Measurements from ENCODE around the gene DNAAF3.
A peak's percentile ranks its signal among the peaks of the same experiment; 100 is the strongest.

Gene DNAAF3

GRCh38 chr19:55178781-55179599, 12.6 kb upstream of the DNAAF3 start:
- peak overlapping the region; percentile 26 for H3K4me3 ChIP-seq (ENCODE audit: low read depth, low read length)
- in situ Hi-C loops (cut with HindIII; ENCODE audit: low sequenced_read_pairs): loop anchor here (10.0 kb wide), 1 partner anchor 216 kb away; no protein-coding TSS in a partner anchor
- peak; percentile 72 for DNase-seq (ENCODE audit: low read depth, low spot score)
- TF ChIP-seq CTCF (IDR thresholded peaks at IDR 0.05; ENCODE audit: low read depth, low read length): no peak

GRCh38 chr19:55176076-55176475, 9.7 kb upstream of the DNAAF3 start:
- TF ChIP-seq CTCF (IDR thresholded peaks at IDR 0.05; ENCODE audit: low read depth, low read length): no peak
- H3K4me3 ChIP-seq (ENCODE audit: low read depth, low read length): no peak overlapping the region
- in situ Hi-C loops (cut with HindIII; ENCODE audit: low sequenced_read_pairs): loop anchor here (10.0 kb wide), 1 partner anchor 219 kb away; no protein-coding TSS in a partner anchor
- no peak for DNase-seq (ENCODE audit: low read depth, low spot score)

GRCh38 chr19:55175117-55175867, 8.9 kb upstream of the DNAAF3 start:
- no peak for TF ChIP-seq CTCF (IDR thresholded peaks at IDR 0.05; ENCODE audit: low read depth, low read length)
- H3K4me3 ChIP-seq (ENCODE audit: low read depth, low read length): no peak overlapping the region
- in situ Hi-C loops (cut with HindIII; ENCODE audit: low sequenced_read_pairs): loop anchor here (10.0 kb wide), 1 partner anchor 220 kb away; no protein-coding TSS in a partner anchor
- DNase-seq (ENCODE audit: low read depth, low spot score): no peak

- no peak for TF ChIP-seq CTCF (IDR thresholded peaks at IDR 0.05; ENCODE audit: low read depth, low read length)
- DNase-seq (ENCODE audit: low read depth, low spot score): no peak
- no peak overlapping the region for H3K4me3 ChIP-seq (ENCODE audit: low read depth, low read length)
- in situ Hi-C loops (cut with HindIII; ENCODE audit: low sequenced_read_pairs): loop anchor here (10.0 kb wide), 1 partner anchor 220 kb away; no protein-coding TSS in a partner anchor
Measured at GRCh38 chr19:55174425-55175116, 8.2 kb upstream of the DNAAF3 start.

- in situ Hi-C loops (cut with HindIII; ENCODE audit: low sequenced_read_pairs): loop anchor here (10.0 kb wide), 1 partner anchor 221 kb away; no protein-coding TSS in a partner anchor
- peak; percentile 9 for TF ChIP-seq CTCF (IDR thresholded peaks at IDR 0.05; ENCODE audit: low read depth, low read length)
- DNase-seq (ENCODE audit: low read depth, low spot score): peak; percentile 57
- H3K4me3 ChIP-seq (ENCODE audit: low read depth, low read length): peak overlapping the region; percentile 42
Measured at GRCh38 chr19:55173714-55174409, 7.4 kb upstream of the DNAAF3 start.

Measured in astrocyte of the spinal cord (primary cell).